ENCODE data around the gene CLBA1. TPM values are rescaled to one million over a fixed set of nuclear protein-coding genes. Genes with fewer than 3 reads are reported as not detected.

Gene CLBA1
- total RNA-seq, 4 donors from 2014 or later: 2.2 to 11.7 (median 6.5) TPM

DNA sequence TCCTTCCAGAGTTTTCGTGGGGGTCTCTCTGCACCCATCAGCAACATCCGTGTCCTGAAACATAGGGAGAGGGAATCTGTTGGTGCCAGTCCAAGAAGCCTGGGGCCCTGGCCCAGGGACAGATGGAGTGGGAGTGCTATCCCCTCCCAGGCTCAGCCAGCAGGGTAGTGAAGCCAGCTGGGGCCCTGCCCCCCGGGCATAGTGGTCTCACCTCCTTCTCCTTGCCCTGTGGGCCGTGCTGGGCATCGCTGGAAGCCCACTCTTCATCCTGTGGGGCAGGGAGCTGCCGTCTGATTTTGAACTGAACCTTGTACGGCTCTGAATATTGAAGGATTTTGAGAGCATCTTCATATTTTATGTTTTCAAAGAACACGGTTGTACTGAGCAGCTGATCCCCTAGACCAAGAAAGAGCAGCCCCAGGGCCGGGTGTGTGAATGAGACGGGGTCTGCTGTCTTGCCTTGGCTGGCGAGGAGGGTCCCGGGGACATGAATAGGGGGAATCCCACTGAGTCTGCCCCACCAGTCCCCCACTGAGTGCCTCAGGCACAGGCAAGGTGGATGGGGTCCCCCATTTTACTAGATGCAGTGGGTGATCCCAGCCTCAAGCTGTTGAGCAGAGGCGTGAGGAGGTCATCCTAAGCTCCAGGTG lies 30.7 kb upstream of the CLBA1 start:
- TF ChIP-seq CTCF (IDR thresholded peaks at IDR 0.05): no peak
- no peak for TF ChIP-seq POLR2A (IDR thresholded peaks at IDR 0.05)

GRCh38 chr14:104955396-104955770 lies 30.2 kb upstream of the CLBA1 start:
- no peak for TF ChIP-seq CTCF (IDR thresholded peaks at IDR 0.05)
- TF ChIP-seq POLR2A (IDR thresholded peaks at IDR 0.05): no peak
- no peak for DNase-seq (ENCODE audit: low spot score in 2 of 2)
- intact Hi-C loops (cut with DNase I; ENCODE audit: low total_unique reads): no loop called here
- no peak overlapping the region for H3K4me3 ChIP-seq (ENCODE audit: low read depth, poor library complexity, severe bottlenecking)
- 86 to 97% methylated on average over 2 to 3 of the region's 3 CpGs for WGBS, 2 donors

More for the DNA sequence above, 30.7 kb upstream of the CLBA1 start:
- no peak overlapping the region for H3K4me3 ChIP-seq (ENCODE audit: low read depth, poor library complexity, severe bottlenecking)
- DNase-seq (ENCODE audit: low spot score in 2 of 2): no peak
- 79 to 81% methylated on average over 12 to 13 of the region's 13 CpGs for WGBS, 2 donors
- intact Hi-C loops (cut with DNase I; ENCODE audit: low total_unique reads): no loop called here

DNA sequence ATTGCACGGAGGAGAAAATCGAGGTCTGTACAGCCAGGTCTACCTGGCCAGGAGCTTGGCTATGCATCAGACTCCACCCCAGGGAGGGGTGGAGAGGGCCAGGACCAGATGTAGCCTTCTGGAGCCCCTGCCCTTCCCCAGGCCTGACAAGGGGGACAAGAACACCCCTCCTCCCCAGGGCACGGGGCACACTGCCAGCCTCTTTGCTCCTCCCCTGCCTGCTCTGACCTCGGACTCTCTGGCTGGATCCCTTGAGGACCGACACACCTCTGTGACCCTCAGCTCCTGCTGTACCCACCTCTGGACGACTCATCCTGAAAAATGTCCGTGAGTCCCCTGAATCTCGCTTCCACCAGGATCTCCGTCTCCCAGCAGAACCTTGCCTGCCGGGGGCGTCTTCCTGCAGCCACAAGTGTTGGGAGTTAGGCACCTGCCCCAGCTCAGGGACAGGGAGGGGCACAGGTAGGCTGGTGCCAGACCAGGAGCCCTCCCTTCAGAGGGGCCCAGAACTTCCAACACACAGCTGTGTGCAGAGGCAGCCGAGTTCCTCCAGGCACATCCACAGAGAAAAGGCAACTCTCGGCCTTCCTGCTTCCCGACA lies 29.2 kb upstream of the CLBA1 start:
- no peak for DNase-seq (ENCODE audit: low spot score in 2 of 2)
- 84% methylated on average over 13 of the region's 14 CpGs for WGBS, 2 donors
- TF ChIP-seq POLR2A (IDR thresholded peaks at IDR 0.05): no peak
- no peak for TF ChIP-seq CTCF (IDR thresholded peaks at IDR 0.05)
- no peak overlapping the region for H3K4me3 ChIP-seq (ENCODE audit: low read depth, poor library complexity, severe bottlenecking)
- intact Hi-C loops (cut with DNase I; ENCODE audit: low total_unique reads): no loop called here

GRCh38 chr14:104957146-104958113 lies 28.2 kb upstream of the CLBA1 start:
- TF ChIP-seq CTCF (IDR thresholded peaks at IDR 0.05): no peak
- WGBS, 2 donors: 79 to 83% methylated on average over 22 to 25 of the region's 25 CpGs
- no peak for DNase-seq (ENCODE audit: low spot score in 2 of 2)
- no peak overlapping the region for H3K4me3 ChIP-seq (ENCODE audit: low read depth, poor library complexity, severe bottlenecking)
- intact Hi-C loops (cut with DNase I; ENCODE audit: low total_unique reads): no loop called here

DNA sequence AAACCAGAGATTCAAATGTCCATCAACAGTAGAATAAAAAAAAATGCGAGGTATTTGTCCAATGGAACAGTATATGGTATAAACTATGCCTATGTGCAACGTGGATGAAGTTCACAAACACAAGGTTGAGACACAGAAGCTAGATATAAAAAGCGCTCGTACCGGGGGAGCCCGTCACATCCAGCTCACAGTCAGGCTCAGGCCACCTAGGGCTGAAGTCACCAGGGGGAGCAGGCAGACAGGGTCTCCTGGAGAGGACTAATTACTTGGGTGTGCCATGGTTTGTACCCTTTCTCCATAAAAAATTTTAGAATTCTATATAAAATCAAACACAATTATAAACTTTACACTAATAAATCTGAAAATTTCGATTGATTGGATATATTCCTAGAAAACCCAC lies 21.0 kb upstream of the CLBA1 start:
- 84 to 86% methylated on average over 7 of the region's 7 CpGs for WGBS, 2 donors
- intact Hi-C loops (cut with DNase I; ENCODE audit: low total_unique reads): no loop called here
- TF ChIP-seq POLR2A (IDR thresholded peaks at IDR 0.05) (no peak), CTCF (IDR thresholded peaks at IDR 0.05) (no peak)
- DNase-seq (ENCODE audit: low spot score in 2 of 2): no peak
- no peak overlapping the region for H3K4me3 ChIP-seq (ENCODE audit: low read depth, poor library complexity, severe bottlenecking)

Data from lower leg skin (tissue), 4 donors.